Measurements from ENCODE around the gene SMIM10L2A.

GRCh38 chrX:135432881-135433521 lies 11.3 kb downstream of the SMIM10L2A start:
- TF ChIP-seq CTCF (IDR thresholded peaks at IDR 0.05; ENCODE audit: low read length) (no peak), EZH2 (IDR thresholded peaks at IDR 0.05; ENCODE audit: borderline replicate concordance, low read length) (no peak)

All from OCI-LY1 (cell line).